ENCODE results near the gene LMF1. TPM values are rescaled to one million over a fixed set of nuclear protein-coding genes. Genes with fewer than 3 reads are reported as not detected.
A peak's percentile ranks its signal among the peaks of the same experiment; 100 is the strongest.

Gene LMF1
- total RNA-seq, 1 donor, result 35.8 TPM

DNA sequence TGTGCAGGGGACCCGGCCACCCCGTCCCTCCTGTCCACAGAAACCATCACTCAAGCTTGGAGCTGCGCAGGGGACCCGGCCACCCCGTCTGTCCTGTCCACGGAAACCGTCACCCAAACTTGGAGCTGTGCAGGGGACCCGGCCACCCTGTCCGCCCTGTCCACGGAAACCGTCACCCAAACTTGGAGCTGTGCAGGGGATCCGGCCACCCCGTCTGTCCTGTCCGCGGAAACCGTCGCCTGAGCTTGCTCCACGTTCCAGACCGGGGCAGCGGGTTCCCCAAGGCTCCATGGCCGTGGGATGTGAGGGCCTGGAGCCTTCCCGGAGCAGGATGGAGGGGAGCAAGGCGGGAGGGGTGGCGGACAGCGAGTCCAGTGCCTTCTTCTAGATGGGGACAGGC, 36.0 kb upstream of the LMF1 start:
- H3K27me3 ChIP-seq (ENCODE audit: insufficient read depth, low read length), result peaks cover 14% of the 10 kb centered on the region
- H3K4me1 ChIP-seq (ENCODE audit: insufficient read depth, low read length), result peaks cover 14% of the 10 kb centered on the region
- H3K4me3 ChIP-seq (ENCODE audit: insufficient read depth, low read length), result no peak overlapping the region
- no peak for DNase-seq (ENCODE audit: insufficient read length, low spot score, missing footprints)
- no peak overlapping the region for H3K27ac ChIP-seq (ENCODE audit: low read depth, low read length)
- no peaks in the 10 kb centered on the region for H3K36me3 ChIP-seq (ENCODE audit: insufficient read depth, low read length)
- TF ChIP-seq, protein P1, sequence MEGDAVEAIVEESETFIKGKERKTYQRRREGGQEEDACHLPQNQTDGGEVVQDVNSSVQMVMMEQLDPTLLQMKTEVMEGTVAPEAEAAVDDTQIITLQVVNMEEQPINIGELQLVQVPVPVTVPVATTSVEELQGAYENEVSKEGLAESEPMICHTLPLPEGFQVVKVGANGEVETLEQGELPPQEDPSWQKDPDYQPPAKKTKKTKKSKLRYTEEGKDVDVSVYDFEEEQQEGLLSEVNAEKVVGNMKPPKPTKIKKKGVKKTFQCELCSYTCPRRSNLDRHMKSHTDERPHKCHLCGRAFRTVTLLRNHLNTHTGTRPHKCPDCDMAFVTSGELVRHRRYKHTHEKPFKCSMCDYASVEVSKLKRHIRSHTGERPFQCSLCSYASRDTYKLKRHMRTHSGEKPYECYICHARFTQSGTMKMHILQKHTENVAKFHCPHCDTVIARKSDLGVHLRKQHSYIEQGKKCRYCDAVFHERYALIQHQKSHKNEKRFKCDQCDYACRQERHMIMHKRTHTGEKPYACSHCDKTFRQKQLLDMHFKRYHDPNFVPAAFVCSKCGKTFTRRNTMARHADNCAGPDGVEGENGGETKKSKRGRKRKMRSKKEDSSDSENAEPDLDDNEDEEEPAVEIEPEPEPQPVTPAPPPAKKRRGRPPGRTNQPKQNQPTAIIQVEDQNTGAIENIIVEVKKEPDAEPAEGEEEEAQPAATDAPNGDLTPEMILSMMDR (IDR thresholded peaks at IDR 0.05; ENCODE audit: extremely low read depth, low read depth, low read length), result no peak
- H3K9me3 ChIP-seq (ENCODE audit: low read depth, low read length), result no peaks in the 10 kb centered on the region
- no peak overlapping the region for H2AFZ ChIP-seq (ENCODE audit: low read length)
- no peaks in the 10 kb centered on the region for H3K79me2 ChIP-seq (ENCODE audit: insufficient read depth, low read length)
- no peak overlapping the region for H3K4me2 ChIP-seq (ENCODE audit: insufficient read depth, low read length)
- no peaks in the 10 kb centered on the region for H4K20me1 ChIP-seq (ENCODE audit: insufficient read depth, low read length)

DNA sequence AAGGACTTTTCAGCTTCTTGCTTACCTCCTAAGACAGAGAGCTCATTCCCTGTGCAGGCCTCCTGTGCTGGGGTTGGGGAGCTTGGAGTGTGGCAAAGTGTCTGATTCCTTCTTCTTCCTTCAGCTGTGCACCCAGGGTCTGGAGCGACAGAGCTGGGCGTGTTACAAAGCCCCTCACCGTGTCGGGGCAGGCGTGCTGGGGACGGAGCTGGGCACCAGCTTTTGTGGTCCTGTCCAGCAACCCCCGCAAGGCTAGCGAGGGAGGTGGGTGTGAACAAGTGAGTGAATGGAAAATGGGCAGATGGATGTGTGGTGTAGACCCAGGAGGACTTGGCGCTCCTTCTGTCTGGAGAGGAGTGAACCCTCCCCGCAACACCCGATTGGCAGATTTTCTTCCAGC, 34.5 kb upstream of the LMF1 start:
- Histone ChIP-seq H3K4me2 (ENCODE audit: insufficient read depth, low read length) (no peak overlapping the region), H3K9me3 (ENCODE audit: low read depth, low read length) (no peaks in the 10 kb centered on the region), H3K79me2 (ENCODE audit: insufficient read depth, low read length) (no peaks in the 10 kb centered on the region)

GRCh38 chr16:1003391-1004347, 32.9 kb upstream of the LMF1 start:
- peak overlapping the region; percentile 66 for H3K4me2 ChIP-seq (ENCODE audit: insufficient read depth, low read length)
- peak; percentile 96 for DNase-seq (ENCODE audit: insufficient read length, low spot score, missing footprints)
- peaks cover 30% of the 10 kb centered on the region for H3K27me3 ChIP-seq (ENCODE audit: insufficient read depth, low read length)
- peaks cover 14% of the 10 kb centered on the region for H3K4me1 ChIP-seq (ENCODE audit: insufficient read depth, low read length)
- no peak overlapping the region for H2AFZ ChIP-seq (ENCODE audit: low read length)
- no peaks in the 10 kb centered on the region for H3K79me2 ChIP-seq (ENCODE audit: insufficient read depth, low read length)
- no peaks in the 10 kb centered on the region for H4K20me1 ChIP-seq (ENCODE audit: insufficient read depth, low read length)
- no peaks in the 10 kb centered on the region for H3K9me3 ChIP-seq (ENCODE audit: low read depth, low read length)
- H3K27ac ChIP-seq (ENCODE audit: low read depth, low read length), result no peak overlapping the region
- no peak overlapping the region for H3K4me3 ChIP-seq (ENCODE audit: insufficient read depth, low read length)
- TF ChIP-seq, protein P1 (IDR thresholded peaks at IDR 0.05; ENCODE audit: extremely low read depth, low read depth, low read length), result no peak
- H3K36me3 ChIP-seq (ENCODE audit: insufficient read depth, low read length), result no peaks in the 10 kb centered on the region

More for the DNA sequence above, 34.5 kb upstream of the LMF1 start:
- H3K4me1 ChIP-seq (ENCODE audit: insufficient read depth, low read length), result peaks cover 14% of the 10 kb centered on the region
- H2AFZ ChIP-seq (ENCODE audit: low read length), result no peak overlapping the region
- no peak overlapping the region for H3K27ac ChIP-seq (ENCODE audit: low read depth, low read length)
- TF ChIP-seq, protein P1 (IDR thresholded peaks at IDR 0.05; ENCODE audit: extremely low read depth, low read depth, low read length), result no peak
- H3K4me3 ChIP-seq (ENCODE audit: insufficient read depth, low read length), result no peak overlapping the region
- peaks cover 21% of the 10 kb centered on the region for H3K27me3 ChIP-seq (ENCODE audit: insufficient read depth, low read length)
- no peaks in the 10 kb centered on the region for H3K36me3 ChIP-seq (ENCODE audit: insufficient read depth, low read length)
- no peak for DNase-seq (ENCODE audit: insufficient read length, low spot score, missing footprints)
- no peaks in the 10 kb centered on the region for H4K20me1 ChIP-seq (ENCODE audit: insufficient read depth, low read length)

- TF ChIP-seq, protein P1 (IDR thresholded peaks at IDR 0.05; ENCODE audit: extremely low read depth, low read depth, low read length), result no peak
- Histone ChIP-seq H2AFZ (ENCODE audit: low read length) (no peak overlapping the region), H3K27ac (ENCODE audit: low read depth, low read length) (no peak overlapping the region), H3K9me3 (ENCODE audit: low read depth, low read length) (no peaks in the 10 kb centered on the region), H3K36me3 (ENCODE audit: insufficient read depth, low read length) (no peaks in the 10 kb centered on the region), H4K20me1 (ENCODE audit: insufficient read depth, low read length) (no peaks in the 10 kb centered on the region), H3K4me2 (ENCODE audit: insufficient read depth, low read length) (peak overlapping the region; percentile 66), H3K4me1 (ENCODE audit: insufficient read depth, low read length) (peaks cover 14% of the 10 kb centered on the region), H3K27me3 (ENCODE audit: insufficient read depth, low read length) (peaks cover 41% of the 10 kb centered on the region), H3K79me2 (ENCODE audit: insufficient read depth, low read length) (no peaks in the 10 kb centered on the region), H3K4me3 (ENCODE audit: insufficient read depth, low read length) (no peak overlapping the region)
- DNase-seq (ENCODE audit: insufficient read length, low spot score, missing footprints), result peak; percentile 99
Measured at GRCh38 chr16:1002399-1003166, 31.8 kb upstream of the LMF1 start.

Data from osteoblast (primary cell).